Cardiac fibroblast (primary cell): Measurements from ENCODE around the gene DNAJB6.

ENCODE experiments used
- DNase-seq, 2 donors: peaks; one replicate each; pipeline versions ENCODE4 v3.0.0 to v3.0.0-alpha.2; 2010; ENCODE audit warnings: low read depth in 2 of 2
- H3K4me3 ChIP-seq, 2 donors: replicated peaks in 1 of 2; 1 replicate in 1 of 2; 2 replicates in 1 of 2; pipeline ENCODE4 v1.5.1; 2011; ENCODE audit warnings: low read depth in 2 of 2, low read length in 2 of 2, mild to moderate bottlenecking in 2 of 2, moderate library complexity in 1 of 2
- CTCF ChIP-seq: IDR thresholded peaks from one replicate; pipeline ENCODE4 v1.5.1; 2011; ENCODE audit warnings: low read depth, mild to moderate bottlenecking, low read length, inconsistent platforms

Gene DNAJB6

GRCh38 chr7:157386979-157387800 is 50.4 kb downstream of the DNAJB6 start:
- no peak overlapping the region for H3K4me3 ChIP-seq
- DNase-seq = peak; percentile 92 to 94
- TF ChIP-seq CTCF = peak; percentile 83

GRCh38 chr7:157388301-157388700 is 51.5 kb downstream of the DNAJB6 start:
- no peak for DNase-seq
- TF ChIP-seq CTCF = no peak
- H3K4me3 ChIP-seq = no peak overlapping the region

GRCh38 chr7:157389951-157390730 is 53.3 kb downstream of the DNAJB6 start:
- TF ChIP-seq CTCF = no peak
- H3K4me3 ChIP-seq = no peak overlapping the region
- DNase-seq = peak; percentile 48 to 51

- DNase-seq = no peak
- no peak for TF ChIP-seq CTCF
- H3K4me3 ChIP-seq = no peak overlapping the region
These were observed 54.4 kb downstream of the DNAJB6 start for GRCh38 chr7:157391036-157391710.

GRCh38 chr7:157392256-157393037 is 55.6 kb downstream of the DNAJB6 start:
- DNase-seq = no peak
- H3K4me3 ChIP-seq = no peak overlapping the region
- no peak for TF ChIP-seq CTCF
